T-helper 17 cell (primary cell): ENCODE measurements around the gene UMODL1. TPM values are rescaled to one million over a fixed set of nuclear protein-coding genes. Genes with fewer than 3 reads are reported as not detected.

ENCODE experiments used
- ATAC-seq: fragments of 150-1000 bp; cut with Tn5 transposase; 2 replicates; pipeline ENCODE4 v1.10.0; 2021; ENCODE audit warnings: mild to moderate bottlenecking, moderate library complexity
- DNase-seq, 3 donors: peaks; one replicate each; pipeline versions ENCODE4 v3.0.0 to v3.0.0-alpha.2; 2020 to 2021
- H3K9me3 ChIP-seq: one replicate; pipeline ENCODE4 v1.7.0; 2013; ENCODE audit warnings: low read length, mild to moderate bottlenecking; ENCODE audit not compliant: control insufficient read depth, poor library complexity, severe bottlenecking
- H3K27ac Mint-ChIP-seq: one replicate; pipeline ENCODE4 v1.8.0; 2022; ENCODE audit warnings: mild to moderate bottlenecking, moderate library complexity, mixed read lengths
- H3K27me3 Mint-ChIP-seq: one replicate; pipeline ENCODE4 v1.8.0; 2022; ENCODE audit warnings: mixed read lengths
- H3K36me3 Mint-ChIP-seq: one replicate; pipeline ENCODE4 v1.8.0; 2022; ENCODE audit warnings: low read depth, mixed read lengths
- H3K4me1 Mint-ChIP-seq: one replicate; pipeline ENCODE4 v1.8.0; 2022; ENCODE audit warnings: mild to moderate bottlenecking, mixed read lengths
- H3K4me3 Mint-ChIP-seq: one replicate; pipeline ENCODE4 v1.8.0; 2022; ENCODE audit warnings: mild to moderate bottlenecking, moderate library complexity, mixed read lengths
- total RNA-seq, 4 donors: library from RNA in 2 of 4; stranded (reverse) in 2 of 4; gene quantifications; one replicate each; pipeline ENCODE4 v1.2.3 and lab custom pipeline; 2022 to 2026

UMODL1 gene
- total RNA-seq, 2 donors from 2014 or later: 0.23 to 0.99 TPM

DNA sequence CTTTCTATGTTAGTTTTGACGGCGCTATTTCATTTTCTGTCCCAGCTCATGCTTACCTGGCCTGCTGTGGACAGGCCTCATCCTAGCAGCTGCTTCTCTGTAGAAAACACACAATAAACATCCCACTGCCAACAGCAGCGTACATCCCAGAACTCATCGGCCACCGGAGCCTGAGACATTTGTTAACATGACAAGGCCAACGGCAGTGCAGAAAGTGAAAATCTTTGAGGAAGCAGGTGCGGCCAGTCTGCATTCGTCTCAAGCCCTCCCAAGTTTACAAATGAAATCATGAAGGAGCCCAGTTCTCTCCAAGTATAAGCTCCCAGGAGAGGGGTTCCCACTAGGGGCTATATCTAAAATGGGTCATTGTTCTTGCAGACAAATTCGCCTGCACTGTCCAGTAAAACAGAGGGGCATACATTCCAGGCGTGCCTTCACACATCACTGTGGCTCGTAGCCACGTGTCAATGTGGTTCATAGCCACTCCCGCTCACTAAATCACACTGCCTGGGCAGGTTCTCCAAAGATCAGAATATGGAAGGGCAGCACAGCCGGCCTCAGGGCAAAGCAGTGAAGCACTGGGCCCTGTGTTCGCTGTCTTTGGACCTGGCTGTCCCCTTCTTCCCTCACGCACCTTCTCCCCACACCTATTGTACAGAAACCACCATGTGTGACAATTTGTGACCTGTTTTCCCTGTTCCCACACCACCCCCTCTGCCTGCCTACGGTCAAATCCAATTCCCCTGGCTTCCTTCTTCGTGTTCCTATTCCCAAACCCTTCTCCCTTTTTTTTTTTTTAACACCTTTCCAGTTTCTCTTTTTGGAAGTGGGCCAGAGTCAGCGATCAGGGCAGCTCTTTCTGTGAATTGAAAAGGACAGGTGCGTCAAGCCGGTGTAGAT, 120.8 kb downstream of the UMODL1 start:
- H3K27ac Mint-ChIP-seq: peak overlapping the region; percentile 94
- peaks cover 51% of the 10 kb centered on the region for H3K4me1 Mint-ChIP-seq
- no peaks in the 10 kb centered on the region for H3K9me3 ChIP-seq
- no peak for DNase-seq
- no peaks in the 10 kb centered on the region for H3K36me3 Mint-ChIP-seq
- no peak for ATAC-seq
- H3K27me3 Mint-ChIP-seq: no peaks in the 10 kb centered on the region
- peak overlapping the region; percentile 31 for H3K4me3 Mint-ChIP-seq

Other genes starting within 250 kb of the UMODL1 start
- 10 to 100 TPM; 11.0 to 13.4 TPM for gene PRDM15, start 192.0 kb upstream of the UMODL1 start, total RNA-seq
- 1 to 10 TPM; 3.7 to 6.0 TPM for gene C2CD2, start 117.3 kb upstream of the UMODL1 start, total RNA-seq
- gene ZBTB21, start 61.0 kb upstream of the UMODL1 start, total RNA-seq: 100 to 1,000 TPM; 110 to 118 TPM
- 10 to 100 TPM; 43.4 to 75.0 TPM for gene ABCG1, start 147.8 kb downstream of the UMODL1 start, total RNA-seq
- not detected for gene TFF3, start 244.1 kb downstream of the UMODL1 start, total RNA-seq